Activated naive CD4-positive, alpha-beta T cell treated with anti-CD3 and anti-CD28 coated beads, Interleukin-2, amount 50 U/mL, for 72 hours (primary cell): ENCODE results near the gene AMMECR1. TPM values are rescaled to one million over a fixed set of nuclear protein-coding genes. Genes with fewer than 3 reads are reported as not detected.

Source experiments
- ATAC-seq, 2 donors: fragments of 150-1000 bp; cut with Tn5 transposase; 2 replicates each; pipeline ENCODE4 v1.10.0; 2021; ENCODE audit warnings: mild to moderate bottlenecking in 2 of 2, moderate library complexity in 2 of 2
- DNase-seq, 2 donors: peaks; one replicate each; pipeline ENCODE4 v3.0.0; 2021 to 2022; ENCODE audit warnings: low spot score in 2 of 2
- H3K27ac Mint-ChIP-seq, 2 donors: one replicate each; pipeline ENCODE4 v1.8.0; 2022; ENCODE audit warnings: mild to moderate bottlenecking in 2 of 2, mixed read lengths in 2 of 2
- H3K36me3 Mint-ChIP-seq, 2 donors: one replicate each; pipeline ENCODE4 v1.8.0; 2022; ENCODE audit warnings: mixed read lengths in 2 of 2
- H3K9me3 Mint-ChIP-seq, 2 donors: one replicate each; pipeline ENCODE4 v1.8.0; 2022; ENCODE audit warnings: mixed read lengths in 2 of 2
- total RNA-seq, 2 donors: library from RNA; stranded (reverse); gene quantifications; one replicate each; pipeline ENCODE4 v1.2.3, GENCODE V29; 2022

AMMECR1 gene
- total RNA-seq, 2 donors from 2014 or later, result 4.1 to 8.7 TPM

- ATAC-seq (no peak), DNase-seq (no peak)
- Mint-ChIP-seq H3K27ac (no peak overlapping the region), H3K36me3 (no peaks in the 10 kb centered on the region), H3K9me3 (no peaks in the 10 kb centered on the region)
Observed at GRCh38 chrX:110284159-110284558, 33.7 kb downstream of the AMMECR1 start.

DNA sequence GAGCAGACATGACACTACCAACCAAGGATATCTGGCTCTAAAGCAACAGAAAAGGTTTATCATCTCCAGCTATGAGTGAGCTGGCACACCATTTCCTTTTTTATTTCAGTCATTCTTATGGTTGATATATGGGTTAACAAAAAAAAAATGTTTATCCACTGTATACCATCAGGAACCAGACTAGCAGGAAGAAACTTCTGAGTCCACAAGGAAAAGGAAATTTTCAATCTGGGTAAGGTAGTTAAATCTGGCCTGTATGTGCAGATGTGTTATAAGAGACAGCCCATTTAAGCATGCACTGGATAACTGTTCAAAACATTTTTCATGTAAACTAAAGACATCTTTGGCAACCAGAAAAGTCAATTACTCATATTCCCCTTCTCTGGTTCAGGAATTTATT lies 35.0 kb downstream of the AMMECR1 start:
- ATAC-seq, result no peak
- no peaks in the 10 kb centered on the region for H3K36me3 Mint-ChIP-seq
- no peak overlapping the region for H3K27ac Mint-ChIP-seq
- DNase-seq, result no peak
- H3K9me3 Mint-ChIP-seq, result no peaks in the 10 kb centered on the region

DNA sequence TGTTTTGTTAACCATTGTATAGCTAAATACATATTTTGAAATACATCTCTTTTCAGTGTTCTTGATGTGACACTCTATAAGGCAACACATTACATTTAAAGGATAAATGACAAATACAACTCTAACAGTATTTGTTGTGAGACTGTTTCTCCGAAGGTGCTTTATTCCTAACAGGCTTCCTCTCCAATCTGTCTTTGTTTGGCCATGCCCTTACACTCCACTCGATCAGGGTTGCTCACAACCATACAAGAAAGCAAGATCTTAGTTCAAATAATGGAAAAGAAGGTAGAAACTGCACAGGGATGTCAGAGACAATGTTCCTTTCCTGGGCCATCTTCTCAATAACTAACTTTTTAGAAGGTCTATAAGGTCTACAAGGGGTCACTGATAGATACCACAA lies 36.5 kb downstream of the AMMECR1 start:
- no peak for DNase-seq
- ATAC-seq, result no peak
- Mint-ChIP-seq H3K27ac (no peak overlapping the region), H3K9me3 (no peaks in the 10 kb centered on the region), H3K36me3 (no peaks in the 10 kb centered on the region)

DNA sequence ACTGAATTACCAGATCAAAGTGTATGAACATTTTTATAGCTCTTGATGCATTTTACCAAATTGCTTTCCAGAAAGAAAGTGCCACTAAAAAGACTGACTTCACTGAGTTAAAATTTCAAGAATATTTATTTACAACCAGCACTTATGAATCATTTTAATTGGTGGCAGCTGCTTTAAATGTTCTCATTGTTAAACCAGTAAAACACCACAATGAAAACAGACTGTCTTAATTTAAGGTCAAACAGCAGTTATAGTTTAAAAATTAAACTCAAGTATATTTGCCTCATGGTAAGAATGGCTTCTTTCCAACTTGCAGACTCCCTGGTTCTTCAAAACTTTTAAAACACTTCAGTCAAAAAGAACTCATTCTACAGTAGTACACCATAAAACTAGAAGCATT lies 36.9 kb downstream of the AMMECR1 start:
- DNase-seq, result no peak
- no peak for ATAC-seq
- H3K27ac Mint-ChIP-seq, result no peak overlapping the region
- H3K36me3 Mint-ChIP-seq, result peaks cover 0 to 3% of the 10 kb centered on the region in 2 donors
- H3K9me3 Mint-ChIP-seq, result peaks cover 0 to 4% of the 10 kb centered on the region in 2 donors

DNA sequence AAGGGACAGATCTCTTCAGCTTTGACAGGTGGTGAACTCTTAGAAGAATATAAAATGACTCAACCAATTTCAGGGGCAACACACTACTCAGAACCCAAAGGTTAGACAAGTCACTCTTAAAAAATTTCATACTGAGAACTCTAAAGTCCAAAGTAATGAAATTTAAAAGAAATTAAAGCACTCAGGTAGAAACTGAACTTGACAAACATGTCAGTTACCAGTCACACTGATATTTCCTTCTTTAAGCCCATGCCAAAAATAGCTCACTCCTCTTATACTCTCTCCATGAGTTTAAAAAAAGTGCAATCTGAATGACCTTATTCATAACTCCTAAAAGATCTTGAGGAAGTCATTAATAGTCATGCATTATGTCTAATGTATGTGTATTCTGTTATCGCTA lies 40.3 kb downstream of the AMMECR1 start:
- H3K9me3 Mint-ChIP-seq, result peaks cover 0 to 6% of the 10 kb centered on the region in 2 donors
- no peak overlapping the region for H3K27ac Mint-ChIP-seq
- DNase-seq, result no peak
- peak in 1 of 2 donors; percentile 46 for ATAC-seq
- peaks cover 6 to 12% of the 10 kb centered on the region in 2 donors for H3K36me3 Mint-ChIP-seq

DNA sequence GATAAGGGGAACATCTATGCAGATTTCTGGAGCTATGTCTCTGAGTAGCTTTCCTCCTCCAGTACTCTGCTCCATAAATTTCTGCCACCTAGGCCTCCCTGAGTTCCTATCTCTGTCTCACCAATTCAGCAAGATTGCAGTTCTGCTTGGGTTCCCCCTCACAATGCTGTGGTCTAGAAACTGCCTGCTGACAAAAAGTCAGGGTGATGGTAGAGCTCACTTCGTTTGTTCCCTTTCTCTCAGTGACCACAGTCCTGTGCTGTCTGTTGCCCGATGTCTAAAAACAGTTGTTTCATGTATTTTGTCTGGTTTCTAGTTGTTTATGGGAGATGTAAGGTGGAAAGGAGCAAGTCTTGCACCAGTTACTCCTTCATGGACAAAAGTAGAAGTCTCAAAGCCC lies 41.1 kb downstream of the AMMECR1 start:
- no peak overlapping the region for H3K27ac Mint-ChIP-seq
- H3K36me3 Mint-ChIP-seq, result peaks cover 6 to 12% of the 10 kb centered on the region in 2 donors
- peaks cover 0 to 6% of the 10 kb centered on the region in 2 donors for H3K9me3 Mint-ChIP-seq
- no peak for ATAC-seq
- no peak for DNase-seq

GRCh38 chrX:110268886-110269285 lies 49.0 kb downstream of the AMMECR1 start:
- ATAC-seq (no peak), DNase-seq (no peak)
- Mint-ChIP-seq H3K27ac (no peak overlapping the region), H3K36me3 (peaks cover 6 to 12% of the 10 kb centered on the region in 2 donors), H3K9me3 (no peaks in the 10 kb centered on the region)

GRCh38 chrX:110268395-110268794 lies 49.5 kb downstream of the AMMECR1 start:
- no peak for ATAC-seq
- Mint-ChIP-seq H3K27ac (peak overlapping the region in 1 of 2 donors; percentile 44), H3K9me3 (no peaks in the 10 kb centered on the region), H3K36me3 (peaks cover 6 to 7% of the 10 kb centered on the region in 2 donors)
- no peak for DNase-seq

GRCh38 chrX:110267874-110268273 lies 50.0 kb downstream of the AMMECR1 start:
- DNase-seq, result no peak
- no peaks in the 10 kb centered on the region for H3K9me3 Mint-ChIP-seq
- peak overlapping the region in 1 of 2 donors; percentile 44 for H3K27ac Mint-ChIP-seq
- peaks cover 1 to 6% of the 10 kb centered on the region in 2 donors for H3K36me3 Mint-ChIP-seq
- no peak for ATAC-seq

- no peak for DNase-seq
- H3K27ac Mint-ChIP-seq, result no peak overlapping the region
- H3K9me3 Mint-ChIP-seq, result no peaks in the 10 kb centered on the region
- no peak for ATAC-seq
- H3K36me3 Mint-ChIP-seq, result peaks cover 0 to 6% of the 10 kb centered on the region in 2 donors
Observed at GRCh38 chrX:110265661-110266060, 52.2 kb downstream of the AMMECR1 start.

- H3K36me3 Mint-ChIP-seq, result no peaks in the 10 kb centered on the region
- no peak for ATAC-seq
- no peaks in the 10 kb centered on the region for H3K9me3 Mint-ChIP-seq
- no peak for DNase-seq
- no peak overlapping the region for H3K27ac Mint-ChIP-seq
Observed at GRCh38 chrX:110259117-110259516, 58.8 kb downstream of the AMMECR1 start.

- Mint-ChIP-seq H3K36me3 (no peaks in the 10 kb centered on the region), H3K27ac (no peak overlapping the region), H3K9me3 (no peaks in the 10 kb centered on the region)
- no peak for ATAC-seq
- no peak for DNase-seq
Observed at GRCh38 chrX:110258552-110258951, 59.3 kb downstream of the AMMECR1 start.

DNA sequence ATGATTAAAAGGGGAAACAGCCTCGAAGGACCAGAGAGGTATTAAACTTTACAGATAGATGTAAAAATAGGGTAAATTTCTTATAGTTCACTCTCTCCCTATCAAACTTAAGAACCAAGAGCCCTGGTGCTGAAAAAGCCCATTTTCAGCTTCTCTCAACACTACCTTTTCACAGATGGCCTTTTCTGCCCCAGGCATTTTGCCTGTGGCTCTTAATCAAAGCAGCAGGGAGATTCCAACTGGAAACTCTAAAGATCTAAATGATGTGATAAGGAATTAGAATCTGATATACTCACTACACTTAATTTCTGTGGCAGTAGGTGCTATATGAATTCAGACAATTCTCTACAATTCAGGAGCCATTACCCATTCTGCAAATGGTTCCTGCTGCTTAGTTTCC lies 60.0 kb downstream of the AMMECR1 start:
- H3K36me3 Mint-ChIP-seq, result peaks cover 0 to 3% of the 10 kb centered on the region in 2 donors
- ATAC-seq, result no peak
- H3K9me3 Mint-ChIP-seq, result no peaks in the 10 kb centered on the region
- DNase-seq, result no peak
- H3K27ac Mint-ChIP-seq, result no peak overlapping the region

DNA sequence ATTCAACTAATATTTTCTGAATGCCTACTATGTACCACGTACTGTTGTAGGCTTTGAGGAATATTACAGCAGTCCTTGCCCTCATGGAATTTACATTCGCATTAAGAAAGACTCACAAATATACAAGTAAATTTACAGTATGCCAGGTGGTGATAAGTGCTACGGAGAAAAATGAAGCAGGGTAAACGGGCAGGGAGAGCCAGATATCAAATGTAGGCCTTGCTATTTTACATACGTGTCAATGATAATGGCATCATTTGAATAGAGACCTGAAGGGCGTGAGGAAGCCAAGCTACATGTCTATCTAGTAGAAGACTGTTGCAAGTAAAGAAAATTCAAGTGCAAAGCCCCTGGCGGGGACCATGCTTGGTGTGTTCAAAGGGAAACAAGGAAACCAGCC lies 65.2 kb downstream of the AMMECR1 start:
- Mint-ChIP-seq H3K27ac (no peak overlapping the region), H3K9me3 (peaks cover 0 to 7% of the 10 kb centered on the region in 2 donors), H3K36me3 (peaks cover 6 to 9% of the 10 kb centered on the region in 2 donors)
- no peak for ATAC-seq
- DNase-seq, result no peak

DNA sequence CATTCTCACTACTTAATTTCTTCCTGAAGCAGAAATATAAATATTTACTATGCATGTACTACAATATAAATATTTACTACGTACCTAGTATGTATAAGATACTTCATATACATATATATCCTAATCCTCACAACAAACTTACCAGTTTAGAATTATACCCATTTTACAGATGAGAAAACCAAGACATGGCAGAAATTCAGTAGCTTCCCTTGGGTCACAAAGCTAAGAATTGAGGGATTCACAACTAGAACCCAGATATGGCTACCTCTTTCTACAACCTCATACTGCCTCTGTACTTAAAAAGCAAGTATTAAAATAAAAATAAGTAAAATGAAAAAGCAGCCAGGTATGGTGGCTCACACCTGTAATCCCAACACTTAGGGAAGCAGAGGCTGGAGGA lies 65.9 kb downstream of the AMMECR1 start:
- H3K27ac Mint-ChIP-seq, result no peak overlapping the region
- peaks cover 6 to 9% of the 10 kb centered on the region in 2 donors for H3K36me3 Mint-ChIP-seq
- peaks cover 0 to 7% of the 10 kb centered on the region in 2 donors for H3K9me3 Mint-ChIP-seq
- ATAC-seq (no peak), DNase-seq (no peak)

- Mint-ChIP-seq H3K9me3 (peaks cover 0 to 7% of the 10 kb centered on the region in 2 donors), H3K36me3 (peaks cover 6 to 9% of the 10 kb centered on the region in 2 donors), H3K27ac (no peak overlapping the region)
Observed at GRCh38 chrX:110251526-110251925, 66.4 kb downstream of the AMMECR1 start.

DNA sequence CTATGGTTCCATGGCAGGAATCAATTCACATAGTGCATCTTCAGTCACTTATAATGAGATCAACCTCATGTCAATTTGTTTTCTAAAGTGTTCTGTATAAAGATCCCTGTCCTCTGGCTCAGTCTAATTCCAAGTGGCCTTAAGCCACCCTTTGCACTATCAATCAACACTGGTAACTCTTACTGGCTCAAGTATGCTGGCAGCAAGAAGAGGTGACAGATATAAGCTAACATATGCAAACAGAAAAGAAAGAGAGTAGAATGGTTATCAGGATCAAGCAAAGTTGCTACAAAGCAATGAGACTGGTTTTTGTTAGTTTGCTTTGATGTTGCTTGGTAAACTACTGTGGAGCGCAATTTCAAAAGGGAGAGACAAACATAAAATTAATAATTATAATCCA lies 67.0 kb downstream of the AMMECR1 start:
- H3K36me3 Mint-ChIP-seq, result peaks cover 6 to 9% of the 10 kb centered on the region in 2 donors
- H3K27ac Mint-ChIP-seq, result no peak overlapping the region
- peaks cover 0 to 7% of the 10 kb centered on the region in 2 donors for H3K9me3 Mint-ChIP-seq
- DNase-seq (no peak), ATAC-seq (no peak)

More at GRCh38 chrX:110251526-110251925, 66.4 kb downstream of the AMMECR1 start:
- no peak for DNase-seq
- no peak for ATAC-seq

- ATAC-seq (no peak), DNase-seq (no peak)
- Mint-ChIP-seq H3K27ac (no peak overlapping the region), H3K9me3 (peaks cover 0 to 13% of the 10 kb centered on the region in 2 donors), H3K36me3 (peaks cover 6 to 9% of the 10 kb centered on the region in 2 donors)
Observed at GRCh38 chrX:110248578-110248977, 69.3 kb downstream of the AMMECR1 start.

GRCh38 chrX:110245011-110245410 lies 72.9 kb downstream of the AMMECR1 start:
- DNase-seq (no peak), ATAC-seq (no peak)
- peaks cover 5 to 8% of the 10 kb centered on the region in 2 donors for H3K9me3 Mint-ChIP-seq
- H3K27ac Mint-ChIP-seq, result no peak overlapping the region
- H3K36me3 Mint-ChIP-seq, result peaks cover 13 to 23% of the 10 kb centered on the region in 2 donors
